DND-41 (cell line): ENCODE data around the gene MDM2.
"Not testable (repeated sequence)": the region's sequence is repeated elsewhere in the genome, so short reads cannot be mapped to it uniquely, and the experiment has no call there.

Experiments used
- CTCF ChIP-seq: IDR thresholded peaks from 2 replicates; pipeline ENCODE4 v1.5.1; 2012; ENCODE audit warnings: borderline replicate concordance, low read length, moderate library complexity, mild to moderate bottlenecking; ENCODE audit not compliant: poor library complexity, severe bottlenecking; ENCODE audit errors: extremely low read depth
- EZH2 ChIP-seq: IDR thresholded peaks from 3 replicates; pipeline ENCODE4 v1.6.1; 2012; ENCODE audit warnings: borderline replicate concordance, low read depth, mild to moderate bottlenecking, moderate library complexity, low read length, inconsistent platforms; ENCODE audit not compliant: severe bottlenecking

GRCh38 chr12:68819481-68819880, 11.5 kb downstream of the MDM2 start:
- not testable (repeated sequence) for TF ChIP-seq CTCF, EZH2
